Upper lobe of right lung (tissue), 1 donor: Measurements from ENCODE around the gene SRA1. TPM values are rescaled to one million over a fixed set of nuclear protein-coding genes. Genes with fewer than 3 reads are reported as not detected.

ENCODE experiments used
- ATAC-seq: fragments of 200-7000 bp; cut with Tn5 transposase; one replicate; pipeline ENCODE4 v1.9.1; 2020; ENCODE audit warnings: mild to moderate bottlenecking, moderate library complexity
- DNase-seq: peaks from one replicate; pipeline ENCODE4 v3.0.0-alpha.2; 2020
- H3K27ac ChIP-seq: fragments of 200-600 bp; one replicate; pipeline ENCODE4 v1.8.0; 2022
- H3K27me3 ChIP-seq: fragments of 200-600 bp; one replicate; pipeline ENCODE4 v1.8.0; 2022; ENCODE audit warnings: mild to moderate bottlenecking
- H3K36me3 ChIP-seq: fragments of 200-600 bp; one replicate; pipeline ENCODE4 v1.8.0; 2022
- H3K4me1 ChIP-seq: fragments of 200-600 bp; one replicate; pipeline ENCODE4 v1.8.0; 2022
- H3K4me3 ChIP-seq: fragments of 200-600 bp; one replicate; pipeline ENCODE4 v1.8.0; 2022; ENCODE audit warnings: mild to moderate bottlenecking
- H3K9me3 ChIP-seq: fragments of 200-600 bp; one replicate; pipeline ENCODE4 v1.8.0; 2022
- CTCF ChIP-seq: fragments of 200-600 bp; IDR thresholded peaks from one replicate; pipeline ENCODE4 v1.8.0; 2022; ENCODE audit warnings: antibody characterized with exemption
- intact Hi-C: fragments of 100-400 bp; cut with DNase I; formaldehyde crosslinking; loops from one replicate; pipeline ENCODE4 v1.11.0; 2022
- total RNA-seq: library from RNA; stranded (reverse); fragmentation: NEBNext Ultra II Directional; extraction: Animal tissue kit (Norgen Biotek cat#: 25700); gene quantifications from one replicate; pipeline ENCODE4 v1.2.1, GENCODE V29; 2021
- donor health status: DM: no; HTN: yes; CAD: no; lungs with severe emphysema.

Gene SRA1
- total RNA-seq, 1 donor from 2014 or later: 19.4 TPM

GRCh38 chr5:140561753-140562523, 4.7 kb upstream of the SRA1 start:
- TF ChIP-seq CTCF: no peak
- DNase-seq (no peak), ATAC-seq (no peak)
- Histone ChIP-seq H3K36me3 (peaks cover 14% of the 10 kb centered on the region), H3K9me3 (no peaks in the 10 kb centered on the region), H3K27ac (no peak overlapping the region), H3K27me3 (no peaks in the 10 kb centered on the region), H3K4me1 (peaks cover 26% of the 10 kb centered on the region), H3K4me3 (no peak overlapping the region)
- intact Hi-C loops: loop anchor here (10.0 kb wide), 1 partner anchor 73 kb away; the partner anchor contains the start of genes CD14 and TMCO6

GRCh38 chr5:140560227-140560626, 3.0 kb upstream of the SRA1 start:
- no peaks in the 10 kb centered on the region for H3K27me3 ChIP-seq
- TF ChIP-seq CTCF: no peak
- DNase-seq (peak; percentile 57), ATAC-seq (no peak)
- peaks cover 8% of the 10 kb centered on the region for H3K36me3 ChIP-seq
- H3K4me1 ChIP-seq: peaks cover 28% of the 10 kb centered on the region
- intact Hi-C loops: loop anchor here (10.0 kb wide), 1 partner anchor 75 kb away; the partner anchor contains the start of genes CD14 and TMCO6
- H3K27ac ChIP-seq: no peak overlapping the region
- no peaks in the 10 kb centered on the region for H3K9me3 ChIP-seq
- no peak overlapping the region for H3K4me3 ChIP-seq

GRCh38 chr5:140558542-140558941, 1.3 kb upstream of the SRA1 start:
- Histone ChIP-seq H3K4me3 (no peak overlapping the region), H3K9me3 (no peaks in the 10 kb centered on the region), H3K27me3 (no peaks in the 10 kb centered on the region), H3K36me3 (peaks cover 10% of the 10 kb centered on the region), H3K4me1 (peaks cover 26% of the 10 kb centered on the region), H3K27ac (no peak overlapping the region)
- ATAC-seq (no peak), DNase-seq (peak; percentile 57)
- intact Hi-C loops: no loop called here
- TF ChIP-seq CTCF: no peak

DNA sequence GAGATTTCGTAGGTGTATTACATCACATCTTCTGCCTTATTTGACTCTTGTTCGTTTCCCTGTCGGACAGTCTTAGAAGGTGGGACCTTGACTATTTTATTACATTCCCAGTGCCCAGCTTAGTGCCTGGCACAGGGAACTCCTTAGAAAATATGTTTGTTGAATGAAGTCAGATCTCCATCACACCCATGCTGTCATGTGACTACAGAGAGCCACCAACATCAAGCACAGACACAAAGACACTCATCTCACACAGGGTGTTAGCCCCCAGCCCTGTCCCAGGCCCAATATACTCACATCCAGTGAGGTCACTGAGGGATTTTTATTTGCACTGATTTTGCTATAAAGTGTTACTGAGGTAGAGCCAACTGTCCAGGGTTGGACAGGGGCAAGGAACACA, 692 bp upstream of the SRA1 start:
- no peaks in the 10 kb centered on the region for H3K27me3 ChIP-seq
- H3K36me3 ChIP-seq: peaks cover 16% of the 10 kb centered on the region
- H3K4me3 ChIP-seq: no peak overlapping the region
- peaks cover 24% of the 10 kb centered on the region for H3K4me1 ChIP-seq
- intact Hi-C loops: no loop called here
- peak overlapping the region; percentile 95 for H3K27ac ChIP-seq
- no peak for TF ChIP-seq CTCF
- ATAC-seq: no peak
- no peaks in the 10 kb centered on the region for H3K9me3 ChIP-seq
- DNase-seq: no peak

DNA sequence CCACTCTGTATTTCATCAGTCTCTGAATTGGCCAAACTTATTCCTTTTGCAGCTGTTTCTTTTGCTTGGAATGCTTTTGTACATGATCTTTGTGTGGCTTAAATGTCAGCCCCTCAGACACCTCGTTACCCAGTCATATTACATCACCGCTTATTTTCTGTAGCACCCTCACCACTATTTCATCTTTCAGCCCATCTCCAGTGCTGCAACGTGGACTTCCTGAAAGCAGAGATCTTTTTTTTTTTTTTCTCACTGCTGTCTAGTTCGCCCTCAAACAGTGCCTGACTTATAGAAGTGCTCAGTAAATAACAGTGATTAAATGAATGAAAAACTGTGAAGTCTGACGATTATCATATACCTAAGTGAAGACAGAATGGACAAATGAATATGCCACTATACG, 835 bp downstream of the SRA1 start:
- ATAC-seq (no peak), DNase-seq (no peak)
- no peak for TF ChIP-seq CTCF
- no peaks in the 10 kb centered on the region for H3K9me3 ChIP-seq
- peak overlapping the region; percentile 86 for H3K4me3 ChIP-seq
- intact Hi-C loops: no loop called here
- H3K36me3 ChIP-seq: peaks cover 25% of the 10 kb centered on the region
- peak overlapping the region; percentile 95 for H3K27ac ChIP-seq
- no peaks in the 10 kb centered on the region for H3K27me3 ChIP-seq
- peaks cover 24% of the 10 kb centered on the region for H3K4me1 ChIP-seq
